Stimulated activated CD8-positive, alpha-beta memory T cell treated with anti-CD3 and anti-CD28 coated beads, Interleukin-15, amount 100 ng/mL, for 24 hours (primary cell): ENCODE data around the gene SLC15A3.

Experiments used
- DNase-seq: peaks from one replicate; pipeline ENCODE4 v3.0.0-alpha.2; 2020; ENCODE audit warnings: low read depth

Gene SLC15A3

DNA sequence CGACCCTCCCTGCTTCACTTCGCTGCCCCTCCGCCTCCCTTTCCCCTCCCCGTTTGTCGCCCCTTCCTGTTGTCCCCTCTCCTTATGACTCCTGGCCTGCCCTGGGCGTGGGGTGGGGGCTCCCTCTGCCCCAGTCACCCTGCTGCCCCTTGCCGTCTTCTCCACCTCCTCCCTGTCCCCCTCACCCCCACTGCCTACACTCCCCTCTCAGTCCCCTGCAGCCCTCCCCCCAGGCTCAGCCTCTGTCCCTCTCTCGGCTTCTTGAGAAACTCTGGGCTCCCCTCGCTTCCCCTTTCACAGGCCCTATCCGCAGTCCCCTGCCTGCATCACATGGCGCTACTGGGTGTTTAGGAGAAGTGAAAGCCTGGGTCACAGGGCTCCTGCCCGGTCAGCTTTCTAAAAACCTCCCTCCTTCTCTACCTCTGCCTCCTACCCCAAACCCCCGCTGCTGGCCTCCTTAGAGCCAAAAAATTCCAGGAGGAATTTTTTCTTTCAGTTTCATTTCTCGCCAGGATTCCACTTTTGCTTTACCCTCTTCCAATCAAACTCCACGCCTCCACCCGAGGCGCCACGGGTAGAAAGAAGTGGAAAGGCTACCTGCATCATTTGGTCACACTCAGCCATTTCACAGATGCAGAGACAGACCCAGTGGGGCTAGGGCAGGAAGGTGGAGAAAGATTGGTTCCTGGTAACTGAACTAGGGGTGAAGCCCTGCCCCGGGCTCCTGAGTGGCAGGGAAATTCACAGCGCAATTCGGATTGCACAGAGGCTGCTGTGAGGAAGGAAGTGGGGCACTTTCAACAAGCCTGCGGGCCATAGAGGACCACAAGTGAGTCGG, at the start of gene SLC15A3:
Gene SLC15A3 (minus strand): TSS at position 273 of the 838 bp plus-strand sequence. CDS start 625 bp downstream, outside the sequence.
- no peak for DNase-seq

GRCh38 chr11:61000426-61000825, 48.5 kb upstream of the SLC15A3 start:
- no peak for DNase-seq

DNA sequence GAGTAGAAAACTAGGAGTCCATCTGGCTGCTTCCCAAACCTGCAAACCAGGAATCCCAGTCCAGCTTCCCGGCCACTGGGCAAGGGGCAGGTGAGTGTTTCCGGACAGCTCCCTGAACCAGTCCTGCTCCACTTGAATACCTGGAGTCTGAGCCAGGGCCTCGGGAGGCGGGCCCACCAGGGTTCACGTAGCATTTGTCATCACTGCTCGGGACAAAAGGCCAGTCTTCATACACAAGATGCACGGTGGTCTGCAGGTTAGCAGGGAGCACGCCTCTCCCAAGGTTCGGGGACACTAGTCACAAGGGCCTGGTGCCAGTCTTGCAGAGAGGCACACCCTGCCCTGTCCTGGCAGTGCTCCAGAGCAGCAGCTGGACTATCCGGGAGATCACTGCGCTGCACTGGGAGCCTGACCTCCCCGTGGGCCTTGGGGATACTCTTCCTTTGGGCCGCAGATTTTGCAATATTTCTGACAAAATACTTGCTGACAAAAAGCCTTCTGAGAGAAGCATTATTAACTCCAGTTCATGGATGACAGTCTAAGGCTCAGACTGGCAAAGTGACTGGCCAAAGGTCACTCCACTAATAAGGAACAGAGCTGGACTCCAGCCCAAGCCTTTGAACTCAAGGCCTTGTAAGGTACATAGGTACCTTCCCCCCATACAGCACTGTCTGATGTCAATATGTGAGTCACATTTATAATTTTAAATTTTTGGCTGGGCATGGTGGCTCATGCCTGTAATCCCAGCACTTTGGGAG, 44.6 kb upstream of the SLC15A3 start:
- DNase-seq: no peak

DNA sequence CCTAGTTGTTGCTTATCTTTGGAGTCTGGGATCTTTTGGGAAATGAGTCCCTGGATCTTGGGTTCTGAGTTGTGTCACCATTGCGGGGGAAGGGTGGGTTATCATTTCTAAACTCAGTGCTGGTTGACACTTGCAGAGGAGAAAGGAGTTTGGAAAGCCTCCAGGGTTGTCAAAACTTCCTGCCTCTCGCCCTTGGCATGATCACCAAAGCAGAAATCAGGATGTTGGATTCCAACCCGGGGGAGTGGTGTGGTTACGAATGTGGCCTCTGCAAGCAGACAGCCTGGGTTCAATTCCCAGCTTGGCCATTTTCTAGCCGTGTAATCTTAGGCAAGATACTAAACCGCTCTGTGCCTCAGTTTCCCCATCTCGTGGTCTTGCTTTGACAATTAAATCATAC, 43.8 kb upstream of the SLC15A3 start:
- DNase-seq: no peak

- no peak for DNase-seq
Measured at GRCh38 chr11:60994541-60995080, 42.6 kb upstream of the SLC15A3 start.

GRCh38 chr11:60993615-60994014, 41.6 kb upstream of the SLC15A3 start:
- DNase-seq: no peak

GRCh38 chr11:60992842-60993409, 41.0 kb upstream of the SLC15A3 start:
- no peak for DNase-seq

- no peak for DNase-seq
Measured at GRCh38 chr11:60991457-60991856, 39.5 kb upstream of the SLC15A3 start.

DNA sequence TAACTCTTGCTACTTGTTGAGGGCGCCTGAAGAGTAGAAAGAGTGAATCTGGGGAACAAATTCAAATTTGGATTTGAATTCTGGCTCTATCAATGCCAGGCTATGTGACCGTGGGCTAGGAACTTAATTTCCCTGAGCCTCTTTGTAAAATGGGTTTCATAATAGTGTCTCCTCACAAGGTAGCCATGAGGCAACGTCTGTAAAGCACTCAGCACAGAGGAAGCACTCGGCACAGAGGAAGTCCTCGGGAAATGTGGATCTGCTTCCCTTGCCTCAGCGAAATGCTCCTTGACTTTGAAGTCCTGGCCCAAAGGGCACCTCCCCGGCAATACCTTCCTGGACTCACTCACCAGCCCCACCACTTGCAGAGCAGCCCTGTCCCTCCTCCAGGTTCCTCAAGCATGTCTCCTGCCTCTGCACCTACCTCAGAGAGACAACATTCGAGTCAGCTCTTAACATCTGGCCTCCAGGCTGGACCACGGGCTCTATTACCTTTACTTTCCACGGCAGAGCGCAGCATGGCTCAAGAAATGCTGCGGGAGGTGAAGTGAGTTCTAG, 37.2 kb upstream of the SLC15A3 start:
- DNase-seq: no peak

- DNase-seq: no peak
Measured at GRCh38 chr11:60988658-60989057, 36.7 kb upstream of the SLC15A3 start.

GRCh38 chr11:60987577-60988277, 35.8 kb upstream of the SLC15A3 start:
- no peak for DNase-seq

DNA sequence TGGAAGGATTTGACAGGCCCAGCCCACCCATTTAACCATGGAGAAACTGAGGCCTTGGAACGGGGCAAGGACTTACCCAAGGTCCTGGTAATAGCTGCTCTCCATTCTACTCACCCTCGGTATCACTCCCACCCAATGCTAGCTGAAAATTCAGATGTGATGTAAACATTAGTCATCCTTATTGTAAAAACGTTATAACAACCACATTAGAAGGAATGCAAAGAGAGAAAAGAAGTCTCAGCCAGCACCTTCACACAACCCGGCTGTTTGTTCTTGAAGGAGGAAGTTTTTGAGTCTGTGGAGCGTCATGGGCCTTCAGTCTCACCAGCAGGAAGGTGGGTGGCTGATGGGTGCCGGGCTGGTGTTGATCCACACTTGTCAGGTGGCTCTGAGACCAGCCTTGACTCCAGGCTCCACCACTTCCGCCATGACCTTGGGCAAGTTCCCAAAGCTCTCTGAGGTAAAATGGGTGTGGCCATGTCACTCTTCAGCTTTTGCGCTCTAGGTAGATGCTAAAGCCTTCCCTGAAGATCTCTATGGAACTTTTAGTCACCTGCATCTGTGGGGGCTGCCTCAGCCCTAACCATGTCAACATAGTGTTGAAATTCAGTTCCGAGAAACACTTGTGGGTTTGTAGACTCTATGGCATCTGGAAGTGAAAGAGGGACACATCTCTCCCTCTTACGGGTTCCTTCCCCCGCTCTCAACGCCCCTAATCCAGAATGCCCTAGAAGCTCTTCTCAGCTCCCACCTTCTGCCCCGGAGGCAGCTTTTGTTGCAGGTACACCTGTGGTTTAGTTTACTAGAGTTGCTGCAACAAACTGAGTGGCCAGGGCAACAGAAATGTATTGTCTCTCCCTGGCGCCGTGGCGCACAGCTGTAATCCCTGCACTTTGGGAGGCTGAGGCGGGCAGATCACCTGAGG, 34.3 kb upstream of the SLC15A3 start:
- peak; percentile 49 for DNase-seq

DNA sequence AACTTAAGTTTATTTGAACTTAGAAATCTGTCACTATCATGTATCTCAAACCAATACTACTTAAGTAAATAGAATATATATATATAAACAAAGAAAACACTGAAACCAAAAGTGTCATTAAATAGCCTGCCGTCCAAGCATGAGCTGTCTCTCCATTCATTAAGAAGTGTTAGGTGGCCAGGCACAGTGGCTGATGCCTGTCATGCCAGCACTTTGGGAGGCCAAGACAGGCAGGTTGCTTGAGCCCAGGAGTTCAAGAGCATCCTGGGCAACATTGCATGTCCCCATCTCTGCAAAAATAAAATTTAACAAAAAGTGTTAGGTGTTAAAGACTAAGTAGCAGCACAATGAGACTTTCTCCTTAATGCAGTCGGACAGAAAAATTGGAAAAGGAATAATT, 33.5 kb upstream of the SLC15A3 start:
- no peak for DNase-seq

GRCh38 chr11:60984636-60985035, 32.7 kb upstream of the SLC15A3 start:
- DNase-seq: no peak

DNA sequence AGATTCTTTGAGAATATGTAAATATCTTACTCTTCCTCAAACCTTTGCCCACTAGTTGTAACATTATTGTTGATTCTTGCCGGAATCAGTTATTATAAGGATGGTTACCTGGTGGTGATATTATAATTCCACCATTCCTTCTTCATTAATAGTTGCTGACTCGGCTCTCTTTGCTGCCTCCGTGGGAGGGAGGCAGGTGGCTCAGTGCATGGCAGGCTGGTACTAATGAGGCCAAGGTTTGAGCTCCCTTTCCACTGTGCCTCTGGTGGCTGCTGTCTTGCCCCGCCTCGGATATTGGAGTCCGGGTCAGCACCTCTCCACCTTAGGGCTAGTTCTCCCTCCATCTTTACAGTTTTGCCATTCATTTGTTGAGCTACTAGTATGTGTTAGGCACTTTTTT, 32.2 kb upstream of the SLC15A3 start:
- DNase-seq: no peak

GRCh38 chr11:60982184-60982583, 30.2 kb upstream of the SLC15A3 start:
- no peak for DNase-seq

- no peak for DNase-seq
Measured at GRCh38 chr11:60981515-60981914, 29.5 kb upstream of the SLC15A3 start.

DNA sequence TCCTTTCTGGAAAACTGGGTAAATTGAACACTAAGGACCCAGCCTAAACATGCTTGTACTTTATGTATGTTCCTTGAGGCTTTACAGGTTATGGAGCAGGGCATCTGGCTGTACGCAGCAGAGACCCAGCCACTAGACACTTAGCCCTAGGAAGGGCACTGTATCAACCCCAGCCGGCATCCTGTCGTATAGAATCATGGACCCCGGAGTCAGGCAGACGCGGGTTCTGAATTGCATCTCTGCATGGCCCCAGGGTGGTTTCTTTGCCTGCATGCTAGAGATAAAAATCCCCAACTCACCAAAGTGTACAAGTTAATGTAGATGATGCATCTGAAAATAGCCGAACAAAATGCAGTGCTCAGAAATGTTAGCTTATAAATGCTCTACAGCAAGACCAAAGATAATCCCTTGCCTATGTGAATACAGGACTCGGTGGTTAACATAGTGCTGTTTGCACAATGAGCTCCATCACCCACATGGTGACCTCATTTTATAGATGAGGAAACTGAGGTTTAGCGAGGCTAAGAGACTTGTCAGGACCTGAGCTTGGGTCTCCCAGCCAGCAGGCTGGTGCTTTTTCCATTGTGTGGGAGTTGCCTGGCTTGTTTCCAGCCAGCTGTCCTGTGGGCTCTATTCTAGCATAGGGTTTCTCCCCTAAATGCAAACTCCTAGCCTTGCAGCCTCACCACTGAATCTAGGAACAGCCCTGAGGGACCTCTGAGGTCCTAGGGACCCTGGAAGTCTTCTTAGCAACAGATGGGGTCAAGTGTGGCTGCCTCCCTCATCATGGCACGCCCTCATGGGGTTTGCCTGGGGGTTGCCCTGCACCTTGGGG, 26.8 kb upstream of the SLC15A3 start:
- peak; percentile 51 for DNase-seq

GRCh38 chr11:60977836-60978235, 25.9 kb upstream of the SLC15A3 start:
- no peak for DNase-seq

GRCh38 chr11:60977224-60977623, 25.2 kb upstream of the SLC15A3 start:
- DNase-seq: no peak
